ENCODE results near the gene EZR.

The EZR gene

DNA sequence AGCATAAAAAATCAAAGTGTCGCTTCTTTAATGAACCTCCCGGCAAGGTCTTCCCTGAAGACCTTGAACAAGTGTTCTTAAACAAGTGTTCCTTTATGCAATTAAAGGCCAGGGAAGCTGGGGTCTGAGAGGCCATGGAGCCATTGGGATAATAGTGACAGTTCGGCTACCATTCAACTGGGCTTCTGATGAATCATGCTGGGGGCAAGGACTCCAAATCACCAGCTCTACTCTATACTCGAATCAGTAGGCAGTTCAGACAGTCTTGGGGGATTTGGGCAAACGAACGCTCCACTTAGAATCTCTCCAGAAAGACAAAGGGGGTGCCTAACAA is 34.7 kb upstream of the EZR start:
- no peaks in the 10 kb centered on the region for H4K20me1 ChIP-seq (ENCODE audit: insufficient read depth, low read length)
- no peaks in the 10 kb centered on the region for H3K36me3 ChIP-seq (ENCODE audit: insufficient read depth, low read length)
- no peaks in the 10 kb centered on the region for H3K79me2 ChIP-seq (ENCODE audit: insufficient read depth, low read length)
- H3K27ac ChIP-seq (ENCODE audit: low read depth, low read length, poor library complexity, severe bottlenecking) = peak overlapping the region; percentile 84
- H3F3A ChIP-seq (ENCODE audit: insufficient read depth, low read length) = no peaks in the 10 kb centered on the region
- peak overlapping the region; percentile 67 for H3K4me2 ChIP-seq (ENCODE audit: low read length)
- peaks cover 78% of the 10 kb centered on the region for H3K4me1 ChIP-seq (ENCODE audit: insufficient read depth, low read length, severe bottlenecking)
- H3K27me3 ChIP-seq (ENCODE audit: insufficient read depth, low read length) = no peaks in the 10 kb centered on the region
- H3K4me3 ChIP-seq (ENCODE audit: low read depth, low read length, poor library complexity, severe bottlenecking) = peak overlapping the region; percentile 49
- no peaks in the 10 kb centered on the region for H3K9me3 ChIP-seq (ENCODE audit: low read length)
- TF ChIP-seq, protein P1, sequence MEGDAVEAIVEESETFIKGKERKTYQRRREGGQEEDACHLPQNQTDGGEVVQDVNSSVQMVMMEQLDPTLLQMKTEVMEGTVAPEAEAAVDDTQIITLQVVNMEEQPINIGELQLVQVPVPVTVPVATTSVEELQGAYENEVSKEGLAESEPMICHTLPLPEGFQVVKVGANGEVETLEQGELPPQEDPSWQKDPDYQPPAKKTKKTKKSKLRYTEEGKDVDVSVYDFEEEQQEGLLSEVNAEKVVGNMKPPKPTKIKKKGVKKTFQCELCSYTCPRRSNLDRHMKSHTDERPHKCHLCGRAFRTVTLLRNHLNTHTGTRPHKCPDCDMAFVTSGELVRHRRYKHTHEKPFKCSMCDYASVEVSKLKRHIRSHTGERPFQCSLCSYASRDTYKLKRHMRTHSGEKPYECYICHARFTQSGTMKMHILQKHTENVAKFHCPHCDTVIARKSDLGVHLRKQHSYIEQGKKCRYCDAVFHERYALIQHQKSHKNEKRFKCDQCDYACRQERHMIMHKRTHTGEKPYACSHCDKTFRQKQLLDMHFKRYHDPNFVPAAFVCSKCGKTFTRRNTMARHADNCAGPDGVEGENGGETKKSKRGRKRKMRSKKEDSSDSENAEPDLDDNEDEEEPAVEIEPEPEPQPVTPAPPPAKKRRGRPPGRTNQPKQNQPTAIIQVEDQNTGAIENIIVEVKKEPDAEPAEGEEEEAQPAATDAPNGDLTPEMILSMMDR (IDR thresholded peaks at IDR 0.05; ENCODE audit: low read length) = no peak
- TF ChIP-seq EZH2 (IDR thresholded peaks at IDR 0.05; ENCODE audit: borderline replicate concordance, low read length) = no peak
- H2AFZ ChIP-seq (ENCODE audit: low read length) = peak overlapping the region; percentile 3; the same call in 1 of the 2 replicates
- no peaks in the 10 kb centered on the region for H3K9me2 ChIP-seq (ENCODE audit: low read depth, low read length)
- peak overlapping the region; percentile 61 for H3K9ac ChIP-seq (ENCODE audit: low read length)

GRCh38 chr6:158853072-158853879 is 34.1 kb upstream of the EZR start:
- H3K4me2 ChIP-seq (ENCODE audit: low read length) = peak overlapping the region; percentile 67
- H3K4me3 ChIP-seq (ENCODE audit: low read depth, low read length, poor library complexity, severe bottlenecking) = peak overlapping the region; percentile 49
- H4K20me1 ChIP-seq (ENCODE audit: insufficient read depth, low read length) = no peaks in the 10 kb centered on the region
- no peaks in the 10 kb centered on the region for H3K36me3 ChIP-seq (ENCODE audit: insufficient read depth, low read length)
- H3K27ac ChIP-seq (ENCODE audit: low read depth, low read length, poor library complexity, severe bottlenecking) = peak overlapping the region; percentile 84
- H3K27me3 ChIP-seq (ENCODE audit: insufficient read depth, low read length) = no peaks in the 10 kb centered on the region
- TF ChIP-seq, protein P1 (IDR thresholded peaks at IDR 0.05; ENCODE audit: low read length) = no peak
- no peak for TF ChIP-seq EZH2 (IDR thresholded peaks at IDR 0.05; ENCODE audit: borderline replicate concordance, low read length)
- no peaks in the 10 kb centered on the region for H3F3A ChIP-seq (ENCODE audit: insufficient read depth, low read length)
- peaks cover 73% of the 10 kb centered on the region for H3K4me1 ChIP-seq (ENCODE audit: insufficient read depth, low read length, severe bottlenecking)
- H3K79me2 ChIP-seq (ENCODE audit: insufficient read depth, low read length) = no peaks in the 10 kb centered on the region
- H2AFZ ChIP-seq (ENCODE audit: low read length) = peak overlapping the region; percentile 9; the same call in 1 of the 2 replicates
- no peaks in the 10 kb centered on the region for H3K9me3 ChIP-seq (ENCODE audit: low read length)
- H3K9ac ChIP-seq (ENCODE audit: low read length) = peak overlapping the region; percentile 61
- no peaks in the 10 kb centered on the region for H3K9me2 ChIP-seq (ENCODE audit: low read depth, low read length)

GRCh38 chr6:158852312-158853071 is 33.3 kb upstream of the EZR start:
- peak overlapping the region; percentile 84 for H3K27ac ChIP-seq (ENCODE audit: low read depth, low read length, poor library complexity, severe bottlenecking)
- H3K9me3 ChIP-seq (ENCODE audit: low read length) = no peaks in the 10 kb centered on the region
- H3K9ac ChIP-seq (ENCODE audit: low read length) = no peak overlapping the region; the same call in 1 of the 2 replicates
- no peaks in the 10 kb centered on the region for H3K27me3 ChIP-seq (ENCODE audit: insufficient read depth, low read length)
- no peaks in the 10 kb centered on the region for H4K20me1 ChIP-seq (ENCODE audit: insufficient read depth, low read length)
- no peaks in the 10 kb centered on the region for H3F3A ChIP-seq (ENCODE audit: insufficient read depth, low read length)
- peaks cover 65% of the 10 kb centered on the region for H3K4me1 ChIP-seq (ENCODE audit: insufficient read depth, low read length, severe bottlenecking)
- peak overlapping the region; percentile 49 for H3K4me3 ChIP-seq (ENCODE audit: low read depth, low read length, poor library complexity, severe bottlenecking)
- no peaks in the 10 kb centered on the region for H3K79me2 ChIP-seq (ENCODE audit: insufficient read depth, low read length)
- no peak overlapping the region for H2AFZ ChIP-seq (ENCODE audit: low read length)
- H3K36me3 ChIP-seq (ENCODE audit: insufficient read depth, low read length) = no peaks in the 10 kb centered on the region
- no peak for TF ChIP-seq EZH2 (IDR thresholded peaks at IDR 0.05; ENCODE audit: borderline replicate concordance, low read length)
- TF ChIP-seq, protein P1 (IDR thresholded peaks at IDR 0.05; ENCODE audit: low read length) = no peak
- H3K9me2 ChIP-seq (ENCODE audit: low read depth, low read length) = no peaks in the 10 kb centered on the region
- peak overlapping the region; percentile 67 for H3K4me2 ChIP-seq (ENCODE audit: low read length)
